HEK293 (cell line): ENCODE data around the gene C1QL2.

Experiments used
- CTCF ChIA-PET: fragments of 350-600 bp; formaldehyde crosslinking; extraction: SDS; loops from one replicate; lab custom pipeline; 2021; ENCODE audit warnings: antibody characterized with exemption; lab: Yijun Ruan, JAX
- POLR2A ChIA-PET: fragments of 300-600 bp; formaldehyde crosslinking; extraction: SDS; loops from one replicate; lab custom pipeline; 2020; ENCODE audit warnings: antibody characterized with exemption, inconsistent platforms; lab: Yijun Ruan, JAX
- H3K27ac ChIP-seq: fragments of 200-500 bp; sonication (Bioruptor generic); 2 replicates; pipeline ENCODE4 v1.5.1; 2014; ENCODE audit warnings: low read depth, low read length, control low read depth, inconsistent platforms; ENCODE audit errors: extremely low read depth
- H3K36me3 ChIP-seq, 2 experiments: fragments of 200-500 bp in 1 of 2; sonication (Bioruptor generic) in 1 of 2; 1 replicate in 1 of 2; 2 replicates in 1 of 2; pipeline ENCODE4 v1.5.1; 2014 to 2017; ENCODE audit warnings: inconsistent platforms in 2 of 2, low read length in 2 of 2; ENCODE audit not compliant: control insufficient read depth in 2 of 2, insufficient read depth in 1 of 2
- H3K4me1 ChIP-seq: fragments of 200-500 bp; sonication (Bioruptor generic); 2 replicates; pipeline ENCODE4 v1.5.1; 2014; ENCODE audit warnings: mild to moderate bottlenecking, low read length, inconsistent platforms; ENCODE audit not compliant: control insufficient read depth, insufficient read depth
- H3K4me3 ChIP-seq: 2 replicates; pipeline ENCODE4 v1.5.1; 2011; ENCODE audit warnings: low read depth, mild to moderate bottlenecking, control low read depth, low read length, moderate library complexity
- H3K9me3 ChIP-seq: fragments of 200-500 bp; sonication (Bioruptor generic); 2 replicates; pipeline ENCODE4 v1.5.1; 2014; ENCODE audit warnings: low read depth, low read length, inconsistent platforms; ENCODE audit not compliant: control insufficient read depth, insufficient read depth
- ATF2 ChIP-seq: fragments of 450-650 bp; formaldehyde crosslinking; IDR thresholded peaks from 2 replicates; pipeline ENCODE4 v1.5.1; 2016; ENCODE audit warnings: missing biosample characterization, missing genetic modification characterization, low read depth
- EGR2 ChIP-seq: fragments of 450-650 bp; formaldehyde crosslinking; IDR thresholded peaks from 2 replicates; pipeline ENCODE4 v1.5.1; 2016; ENCODE audit warnings: low read depth, missing biosample characterization, missing genetic modification characterization
- GLI2 ChIP-seq: fragments of 450-650 bp; formaldehyde crosslinking; IDR thresholded peaks from 2 replicates; pipeline ENCODE4; 2017; ENCODE audit warnings: missing biosample characterization, missing genetic modification characterization, low read depth, borderline replicate concordance
- KLF1 ChIP-seq: fragments of 450-650 bp; formaldehyde crosslinking; IDR thresholded peaks from 2 replicates; pipeline ENCODE4 v1.5.1; 2016; ENCODE audit warnings: missing biosample characterization, missing genetic modification characterization
- KLF16 ChIP-seq: fragments of 450-650 bp; formaldehyde crosslinking; IDR thresholded peaks from 2 replicates; pipeline ENCODE4 v1.5.1; 2017; ENCODE audit warnings: missing biosample characterization, missing genetic modification characterization
- KLF8 ChIP-seq: fragments of 450-650 bp; formaldehyde crosslinking; IDR thresholded peaks from 2 replicates; pipeline ENCODE4 v1.5.1; 2016; ENCODE audit warnings: missing biosample characterization, missing genetic modification characterization
- PRDM4 ChIP-seq: fragments of 450-650 bp; formaldehyde crosslinking; IDR thresholded peaks from 2 replicates; pipeline ENCODE4 v1.5.1; 2017; ENCODE audit warnings: missing biosample characterization, missing genetic modification characterization
- ZBTB6 ChIP-seq: fragments of 450-650 bp; formaldehyde crosslinking; IDR thresholded peaks from 2 replicates; pipeline ENCODE4 v1.5.1; 2017; ENCODE audit warnings: missing biosample characterization, missing genetic modification characterization
- ZFHX2 ChIP-seq: fragments of 450-650 bp; formaldehyde crosslinking; conservative IDR thresholded peaks from 2 replicates; pipeline ENCODE4 v1.5.1; 2016; ENCODE audit warnings: missing biosample characterization, missing genetic modification characterization
- ZNF133 ChIP-seq: fragments of 450-650 bp; formaldehyde crosslinking; IDR thresholded peaks from 2 replicates; pipeline ENCODE4 v1.5.1; 2016; ENCODE audit warnings: missing biosample characterization, missing genetic modification characterization
- ZNF214 ChIP-seq: fragments of 450-650 bp; formaldehyde crosslinking; IDR thresholded peaks from 2 replicates; pipeline ENCODE4 v1.5.1; 2017; ENCODE audit warnings: missing biosample characterization, mild to moderate bottlenecking, missing genetic modification characterization, borderline replicate concordance
- ZNF239 ChIP-seq: fragments of 450-650 bp; formaldehyde crosslinking; IDR thresholded peaks from 2 replicates; pipeline ENCODE4 v1.5.1; 2016; ENCODE audit warnings: missing biosample characterization, missing genetic modification characterization
- ZNF248 ChIP-seq: fragments of 450-650 bp; formaldehyde crosslinking; IDR thresholded peaks from 2 replicates; pipeline ENCODE4 v1.5.1; 2017; ENCODE audit warnings: missing biosample characterization, missing genetic modification characterization
- ZNF350 ChIP-seq: fragments of 450-650 bp; formaldehyde crosslinking; IDR thresholded peaks from 2 replicates; pipeline ENCODE4 v1.5.0; 2017; ENCODE audit warnings: missing biosample characterization, mild to moderate bottlenecking, missing genetic modification characterization
- ZNF426 ChIP-seq: fragments of 450-650 bp; formaldehyde crosslinking; IDR thresholded peaks from 2 replicates; pipeline ENCODE4 v1.5.1; 2017; ENCODE audit warnings: missing biosample characterization, missing genetic modification characterization, mild to moderate bottlenecking, inconsistent platforms, moderate library complexity
- ZNF433 ChIP-seq: fragments of 450-650 bp; formaldehyde crosslinking; IDR thresholded peaks from 2 replicates; pipeline ENCODE4 v1.5.1; 2016; ENCODE audit warnings: missing biosample characterization, missing genetic modification characterization, low read depth
- ZNF521 ChIP-seq: fragments of 450-650 bp; formaldehyde crosslinking; IDR thresholded peaks from 2 replicates; pipeline ENCODE4 v1.5.1; 2017; ENCODE audit warnings: missing biosample characterization, mild to moderate bottlenecking, missing genetic modification characterization
- ZNF776 ChIP-seq: fragments of 450-650 bp; formaldehyde crosslinking; IDR thresholded peaks from 2 replicates; pipeline ENCODE4 v1.5.0; 2017; ENCODE audit warnings: missing biosample characterization, missing genetic modification characterization, borderline replicate concordance

The C1QL2 gene

DNA sequence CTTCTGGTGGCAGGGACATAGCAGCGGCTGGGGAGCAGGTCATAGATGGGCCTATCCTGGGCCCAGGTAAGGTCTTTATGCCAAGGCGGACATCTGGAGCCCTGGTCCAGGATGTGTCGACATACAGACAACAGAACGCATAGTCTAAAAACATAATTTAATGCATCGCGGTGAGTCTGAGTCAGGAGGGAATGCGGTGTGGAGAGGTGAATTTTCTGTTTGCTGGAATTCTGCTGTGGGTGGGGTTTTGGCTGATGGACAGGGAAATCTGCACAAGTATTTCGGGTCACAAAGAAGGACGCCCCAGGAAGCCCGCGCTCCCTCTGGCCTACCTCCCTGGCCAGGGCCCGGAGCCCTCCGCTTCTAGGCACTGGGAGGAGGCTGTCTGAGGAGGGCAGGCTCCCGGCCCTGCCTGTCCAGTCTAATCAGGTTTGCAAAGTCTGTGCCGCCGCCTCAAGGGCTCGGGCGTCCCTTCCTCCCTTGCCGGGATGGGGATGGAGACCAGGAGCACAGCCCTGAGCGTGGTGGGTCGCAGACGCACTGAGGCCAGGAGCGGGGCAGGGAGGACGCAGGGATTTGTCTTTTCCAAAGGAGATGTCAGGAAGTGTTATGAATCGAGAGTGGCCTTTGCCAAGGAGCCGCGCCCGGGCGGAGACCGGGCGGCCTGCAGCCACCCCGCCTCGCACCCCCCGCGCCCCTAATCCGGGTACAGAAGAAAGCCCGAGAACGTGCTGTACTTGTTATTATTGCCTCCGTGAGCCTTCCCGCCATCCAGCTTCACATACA is 2.3 kb downstream of the C1QL2 start:
- no peaks in the 10 kb centered on the region for H3K36me3 ChIP-seq
- H3K4me1 ChIP-seq: no peaks in the 10 kb centered on the region
- POLR2A ChIA-PET: no interaction called here
- H3K27ac ChIP-seq: no peak overlapping the region
- TF ChIP-seq KLF8: 0 out of 2 replicates have a peak, but pooled peaks have one; percentile 15
- TF ChIP-seq ZBTB6: no peak
- TF ChIP-seq KLF1 (tag by site-specific recombination): 0 out of 2 replicates have a peak, but pooled peaks have one; percentile 14
- no peaks in the 10 kb centered on the region for H3K9me3 ChIP-seq
- CTCF ChIA-PET: no interaction called here
- H3K4me3 ChIP-seq: no peak overlapping the region

- ChIA-PET POLR2A (no interaction called here), CTCF (no interaction called here)
These were observed 2.9 kb downstream of the C1QL2 start for GRCh38 chr2:119155633-119156032.

GRCh38 chr2:119154076-119154475 is 4.5 kb downstream of the C1QL2 start:
- ChIA-PET POLR2A (no interaction called here), CTCF (interaction anchor here (0.7 to 1.0 kb wide), 2 partner anchors 11 to 273 kb away, joined by 3 read pairs; no protein-coding TSS in a partner anchor)
- no peaks in the 10 kb centered on the region for H3K9me3 ChIP-seq
- H3K4me1 ChIP-seq: no peaks in the 10 kb centered on the region
- no peak overlapping the region for H3K4me3 ChIP-seq
- TF ChIP-seq ZNF776 (tag by site-specific recombination): no peak
- no peak for TF ChIP-seq ZNF239 (tag by site-specific recombination)
- TF ChIP-seq ZNF248 (tag by site-specific recombination): no peak
- no peak for TF ChIP-seq KLF16
- TF ChIP-seq ZNF350: no peak
- no peak for TF ChIP-seq ZNF426
- TF ChIP-seq PRDM4 (tag by site-specific recombination): no peak
- no peak for TF ChIP-seq ZNF214 (tag by site-specific recombination)
- no peak for TF ChIP-seq GLI2 (tag by site-specific recombination)
- no peak for TF ChIP-seq ZNF133 (tag by site-specific recombination)
- TF ChIP-seq ZNF521 (tag by site-specific recombination): no peak
- H3K27ac ChIP-seq: no peak overlapping the region
- no peaks in the 10 kb centered on the region for H3K36me3 ChIP-seq

More at GRCh38 chr2:119155633-119156032, 2.9 kb downstream of the C1QL2 start:
- Histone ChIP-seq H3K4me3 (no peak overlapping the region), H3K9me3 (no peaks in the 10 kb centered on the region), H3K36me3 (no peaks in the 10 kb centered on the region), H3K4me1 (no peaks in the 10 kb centered on the region), H3K27ac (no peak overlapping the region)
- TF ChIP-seq ZNF433 (tag by site-specific recombination) (no peak), ATF2 (tag by site-specific recombination) (no peak), ZFHX2 (tag by site-specific recombination) (peak; percentile 41; the same call in 1 of the 2 replicates), EGR2 (peak; percentile 38; the same call in 1 of the 2 replicates)
